OCI-LY1 (cell line): ENCODE data around the gene VPS16.

Experiments used
- CTCF ChIP-seq: fragments of 200-600 bp; sonication (generic), shearing (Covaris generic); IDR thresholded peaks from 2 replicates; pipeline ENCODE4 v1.5.1; 2017; ENCODE audit warnings: mild to moderate bottlenecking, antibody characterized with exemption, low read length, moderate library complexity, mixed read lengths
- EZH2 ChIP-seq: fragments of 200-600 bp; sonication (generic), shearing (Covaris generic); IDR thresholded peaks from 2 replicates; pipeline ENCODE4 v1.8.0; 2017; ENCODE audit warnings: borderline replicate concordance, mixed run types, mild to moderate bottlenecking, antibody characterized with exemption, low read length, moderate library complexity, mixed read lengths

- TF ChIP-seq CTCF, result no peak
- TF ChIP-seq EZH2, result no peak
Measured at GRCh38 chr20:2871111-2871465, 30.5 kb downstream of the VPS16 start.
